ENCODE results near the gene RANBP9. TPM values are rescaled to one million over a fixed set of nuclear protein-coding genes. Genes with fewer than 3 reads are reported as not detected.

RANBP9 gene
- total RNA-seq, 1 donor from 2014 or later, result 13.5 TPM

GRCh38 chr6:13574571-13575376 is 136.9 kb downstream of the RANBP9 start, which contains the start of gene SIRT5:
TSS of gene SIRT5 (plus strand) at chr6:13574601. CDS start at chr6:13584111, 9,510 bp downstream.
- TF ChIP-seq, protein P1, sequence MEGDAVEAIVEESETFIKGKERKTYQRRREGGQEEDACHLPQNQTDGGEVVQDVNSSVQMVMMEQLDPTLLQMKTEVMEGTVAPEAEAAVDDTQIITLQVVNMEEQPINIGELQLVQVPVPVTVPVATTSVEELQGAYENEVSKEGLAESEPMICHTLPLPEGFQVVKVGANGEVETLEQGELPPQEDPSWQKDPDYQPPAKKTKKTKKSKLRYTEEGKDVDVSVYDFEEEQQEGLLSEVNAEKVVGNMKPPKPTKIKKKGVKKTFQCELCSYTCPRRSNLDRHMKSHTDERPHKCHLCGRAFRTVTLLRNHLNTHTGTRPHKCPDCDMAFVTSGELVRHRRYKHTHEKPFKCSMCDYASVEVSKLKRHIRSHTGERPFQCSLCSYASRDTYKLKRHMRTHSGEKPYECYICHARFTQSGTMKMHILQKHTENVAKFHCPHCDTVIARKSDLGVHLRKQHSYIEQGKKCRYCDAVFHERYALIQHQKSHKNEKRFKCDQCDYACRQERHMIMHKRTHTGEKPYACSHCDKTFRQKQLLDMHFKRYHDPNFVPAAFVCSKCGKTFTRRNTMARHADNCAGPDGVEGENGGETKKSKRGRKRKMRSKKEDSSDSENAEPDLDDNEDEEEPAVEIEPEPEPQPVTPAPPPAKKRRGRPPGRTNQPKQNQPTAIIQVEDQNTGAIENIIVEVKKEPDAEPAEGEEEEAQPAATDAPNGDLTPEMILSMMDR (conservative IDR thresholded peaks at IDR 0.05; ENCODE audit: low read depth, low read length), result no peak
- peak; percentile 37 for DNase-seq (ENCODE audit: low read depth)
- H3K4me3 ChIP-seq (ENCODE audit: low read depth, low read length), result peak within 1 kb of the TSS; percentile 80

DNA sequence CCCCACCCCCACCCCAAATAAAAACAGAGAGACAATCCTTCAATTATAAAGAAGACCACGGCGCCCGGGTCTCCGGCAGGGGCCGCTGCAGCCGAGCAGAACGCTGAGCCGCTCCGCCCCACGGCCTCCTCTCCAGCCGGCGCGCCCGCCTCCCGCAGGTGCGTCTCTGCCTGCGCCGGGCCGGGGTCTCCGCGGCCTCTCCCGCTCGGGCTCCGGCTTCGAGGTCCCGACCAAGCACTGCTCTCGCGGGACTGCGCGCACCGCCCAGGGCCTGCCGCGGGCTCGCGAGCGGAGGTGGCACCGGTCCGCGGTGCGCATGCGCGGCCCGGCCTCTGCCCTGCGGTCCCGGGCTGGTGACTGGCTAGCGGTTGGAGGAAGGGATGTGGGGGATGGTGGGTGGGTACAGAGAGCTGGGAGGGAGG is 137.5 kb downstream of the RANBP9 start:
- peak; percentile 15 for DNase-seq (ENCODE audit: low read depth)
- TF ChIP-seq, protein P1 (conservative IDR thresholded peaks at IDR 0.05; ENCODE audit: low read depth, low read length), result peak; percentile 46
- peak overlapping the region; percentile 80 for H3K4me3 ChIP-seq (ENCODE audit: low read depth, low read length)

DNA sequence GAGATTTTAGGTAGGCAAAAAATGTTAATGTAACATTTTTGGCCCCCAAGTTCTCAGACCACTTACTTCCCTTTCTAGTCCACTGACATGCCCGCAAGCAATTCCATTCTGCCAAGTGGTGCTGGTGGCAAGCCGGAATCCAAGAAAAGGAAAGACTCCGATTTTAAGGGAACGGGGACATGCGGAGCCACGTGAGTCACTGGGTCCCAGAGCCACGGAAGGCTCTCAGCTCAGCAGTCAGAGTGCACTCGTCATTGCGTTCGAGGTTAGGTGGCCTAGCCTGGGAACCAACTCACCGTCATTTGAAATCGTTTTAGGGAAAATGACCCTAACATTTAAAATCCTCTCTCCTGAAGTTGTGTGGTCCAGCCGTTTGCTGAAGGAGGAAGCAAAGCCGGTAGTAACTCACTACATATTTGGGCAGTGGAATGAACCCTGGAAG is 137.9 kb downstream of the RANBP9 start:
- TF ChIP-seq, protein P1 (conservative IDR thresholded peaks at IDR 0.05; ENCODE audit: low read depth, low read length), result no peak

GRCh38 chr6:13572951-13573654 is 138.5 kb downstream of the RANBP9 start:
- H3K4me3 ChIP-seq (ENCODE audit: low read depth, low read length), result peak overlapping the region; percentile 80
- TF ChIP-seq, protein P1 (conservative IDR thresholded peaks at IDR 0.05; ENCODE audit: low read depth, low read length), result no peak
- DNase-seq (ENCODE audit: low read depth), result no peak

More for the DNA sequence above, 137.9 kb downstream of the RANBP9 start:
- peak; percentile 15 for DNase-seq (ENCODE audit: low read depth)
- H3K4me3 ChIP-seq (ENCODE audit: low read depth, low read length), result peak overlapping the region; percentile 80

GRCh38 chr6:13572240-13572639 is 139.4 kb downstream of the RANBP9 start:
- H3K4me3 ChIP-seq (ENCODE audit: low read depth, low read length), result no peak overlapping the region
- no peak for DNase-seq (ENCODE audit: low read depth)
- TF ChIP-seq, protein P1 (conservative IDR thresholded peaks at IDR 0.05; ENCODE audit: low read depth, low read length), result no peak

Other genes with a start within 250 kb of the RANBP9 start
- 2.2 and 2.5 TPM in 2 replicates for gene GFOD1, start 224.2 kb downstream of the RANBP9 start, total RNA-seq
- 4.6 and 12.5 TPM in 2 replicates for gene SIRT5, start 137.2 kb downstream of the RANBP9 start, total RNA-seq
- gene NOL7, start 96.5 kb downstream of the RANBP9 start, total RNA-seq, result 140 and 186 TPM in 2 replicates
- 16.3 and 23.4 TPM in 2 replicates for gene MCUR1, start 102.7 kb upstream of the RANBP9 start, total RNA-seq
- gene RNF182, start 213.1 kb upstream of the RANBP9 start, total RNA-seq, result 15.6 and 19.1 TPM in 2 replicates